ENCODE results near the gene CYB561. TPM values are rescaled to one million over a fixed set of nuclear protein-coding genes. Genes with fewer than 3 reads are reported as not detected.

The CYB561 gene
- total and polyA plus RNA-seq, 2 experiments from 2014 or later = 15.9 to 19.1 TPM

GRCh38 chr17:63423251-63423950 lies 22.7 kb downstream of the CYB561 start:
- Histone ChIP-seq H3F3A (ENCODE audit: insufficient read depth) (peaks cover 42% of the 10 kb centered on the region), H3K4me1 (ENCODE audit: insufficient read depth) (no peaks in the 10 kb centered on the region), H3K27me3 (replicated peaks; ENCODE audit: insufficient read depth) (no peaks in the 10 kb centered on the region), H3K27ac (no peak overlapping the region), H4K20me1 (ENCODE audit: insufficient read depth) (no peaks in the 10 kb centered on the region), H3K9ac (no peak overlapping the region), H2AFZ (no peak overlapping the region), H3K79me2 (ENCODE audit: insufficient read depth) (no peaks in the 10 kb centered on the region), H3K4me3 (no peak overlapping the region), H3K36me3 (ENCODE audit: low read depth) (peaks cover 31% of the 10 kb centered on the region; the same call in 1 of the 2 replicates), H3K9me3 (ENCODE audit: low read depth) (no peaks in the 10 kb centered on the region), H3K4me2 (ENCODE audit: unreplicated experiment) (no peak overlapping the region), H3K9me2 (ENCODE audit: insufficient read depth) (no peaks in the 10 kb centered on the region)
- TF ChIP-seq EZH2 (IDR thresholded peaks at IDR 0.05; ENCODE audit: insufficient read depth, poor library complexity, severe bottlenecking) = no peak
- no peak for TF ChIP-seq EZH2phosphoT487 (IDR thresholded peaks at IDR 0.05; ENCODE audit: insufficient read depth, low read depth)
- WGBS, 2 experiments (ENCODE audit: low coverage in 1 of 2, low lambda C conversion rate in 2 of 2, missing lambda C conversion rate in 2 of 2) = 83 to 87% methylated on average over 11 of the region's 11 CpGs
- DNase-seq = no peak
- in situ Hi-C loops (cut with MboI) = loop anchor here (5.0 kb wide), 1 partner anchor 194 kb away; no protein-coding TSS in a partner anchor

GRCh38 chr17:63421681-63422645 lies 24.1 kb downstream of the CYB561 start:
- in situ Hi-C loops (cut with MboI) = loop anchor here (5.0 kb wide), 1 partner anchor 195 kb away; no protein-coding TSS in a partner anchor

GRCh38 chr17:63420868-63421680 lies 25.0 kb downstream of the CYB561 start:
- Histone ChIP-seq H3K9me2 (ENCODE audit: insufficient read depth) (no peaks in the 10 kb centered on the region), H3F3A (ENCODE audit: insufficient read depth) (peaks cover 33% of the 10 kb centered on the region), H3K27me3 (replicated peaks; ENCODE audit: insufficient read depth) (no peaks in the 10 kb centered on the region), H3K36me3 (ENCODE audit: low read depth) (peaks cover 40% of the 10 kb centered on the region; the same call in 1 of the 2 replicates), H3K4me2 (ENCODE audit: unreplicated experiment) (no peak overlapping the region), H3K4me3 (no peak overlapping the region), H4K20me1 (ENCODE audit: insufficient read depth) (no peaks in the 10 kb centered on the region), H3K4me1 (ENCODE audit: insufficient read depth) (no peaks in the 10 kb centered on the region), H3K27ac (no peak overlapping the region), H2AFZ (no peak overlapping the region), H3K9me3 (ENCODE audit: low read depth) (no peaks in the 10 kb centered on the region), H3K9ac (no peak overlapping the region), H3K79me2 (ENCODE audit: insufficient read depth) (no peaks in the 10 kb centered on the region)
- in situ Hi-C loops (cut with MboI) = loop anchor here (5.0 kb wide), 1 partner anchor 196 kb away; no protein-coding TSS in a partner anchor
- no peak for DNase-seq
- no peak for TF ChIP-seq EZH2phosphoT487 (IDR thresholded peaks at IDR 0.05; ENCODE audit: insufficient read depth, low read depth)
- no peak for TF ChIP-seq EZH2 (IDR thresholded peaks at IDR 0.05; ENCODE audit: insufficient read depth, poor library complexity, severe bottlenecking)
- WGBS, 2 experiments (ENCODE audit: low coverage in 1 of 2, low lambda C conversion rate in 2 of 2, missing lambda C conversion rate in 2 of 2) = 95% methylated on average over 25 of the region's 25 CpGs

More at GRCh38 chr17:63421681-63422645, 24.1 kb downstream of the CYB561 start:
- no peak overlapping the region for H3K27ac ChIP-seq
- 88 to 90% methylated on average over 25 of the region's 25 CpGs for WGBS, 2 experiments (ENCODE audit: low coverage in 1 of 2, low lambda C conversion rate in 2 of 2, missing lambda C conversion rate in 2 of 2)
- peaks cover 37% of the 10 kb centered on the region; the same call in 1 of the 2 replicates for H3K36me3 ChIP-seq (ENCODE audit: low read depth)
- H3K9me2 ChIP-seq (ENCODE audit: insufficient read depth) = no peaks in the 10 kb centered on the region
- no peaks in the 10 kb centered on the region for H3K4me1 ChIP-seq (ENCODE audit: insufficient read depth)
- no peaks in the 10 kb centered on the region for H4K20me1 ChIP-seq (ENCODE audit: insufficient read depth)
- TF ChIP-seq EZH2phosphoT487 (IDR thresholded peaks at IDR 0.05; ENCODE audit: insufficient read depth, low read depth) = no peak
- no peak for TF ChIP-seq EZH2 (IDR thresholded peaks at IDR 0.05; ENCODE audit: insufficient read depth, poor library complexity, severe bottlenecking)
- H3K9me3 ChIP-seq (ENCODE audit: low read depth) = no peaks in the 10 kb centered on the region
- no peak overlapping the region for H3K9ac ChIP-seq
- no peak for DNase-seq
- H3K4me3 ChIP-seq = no peak overlapping the region
- H3K27me3 ChIP-seq (replicated peaks; ENCODE audit: insufficient read depth) = no peaks in the 10 kb centered on the region
- no peak overlapping the region for H2AFZ ChIP-seq
- H3K79me2 ChIP-seq (ENCODE audit: insufficient read depth) = no peaks in the 10 kb centered on the region
- H3K4me2 ChIP-seq (ENCODE audit: unreplicated experiment) = no peak overlapping the region
- peaks cover 38% of the 10 kb centered on the region for H3F3A ChIP-seq (ENCODE audit: insufficient read depth)

Data from GM23248 (cell line).